A549 (cell line): ENCODE data around the gene METTL5.

Source experiments
- CHD2 ChIP-seq: fragments of 150-350 bp; IDR thresholded peaks from 2 replicates; pipeline ENCODE4 v1.6.1; 2014; ENCODE audit warnings: low read length; ENCODE audit not compliant: partially characterized antibody
- CTCF ChIP-seq: fragments of >200 bp; sonication (Bioruptor Twin); formaldehyde crosslinking; IDR thresholded peaks from 3 replicates; pipeline ENCODE4 v1.5.1; 2016
- REST ChIP-seq: fragments of 200-600 bp; sonication (generic); IDR thresholded peaks from 2 replicates; pipeline ENCODE4 v1.6.1; 2016; ENCODE audit warnings: antibody characterized with exemption, mild to moderate bottlenecking, moderate library complexity
- USF2 ChIP-seq: fragments of 450-650 bp; IDR thresholded peaks from 2 replicates; pipeline ENCODE4 v1.6.1; 2014; ENCODE audit warnings: antibody characterized with exemption
- ZFP36 ChIP-seq: fragments of 450-650 bp; IDR thresholded peaks from 2 replicates; pipeline ENCODE4 v1.6.1; 2014; ENCODE audit warnings: borderline replicate concordance; ENCODE audit not compliant: partially characterized antibody

DNA sequence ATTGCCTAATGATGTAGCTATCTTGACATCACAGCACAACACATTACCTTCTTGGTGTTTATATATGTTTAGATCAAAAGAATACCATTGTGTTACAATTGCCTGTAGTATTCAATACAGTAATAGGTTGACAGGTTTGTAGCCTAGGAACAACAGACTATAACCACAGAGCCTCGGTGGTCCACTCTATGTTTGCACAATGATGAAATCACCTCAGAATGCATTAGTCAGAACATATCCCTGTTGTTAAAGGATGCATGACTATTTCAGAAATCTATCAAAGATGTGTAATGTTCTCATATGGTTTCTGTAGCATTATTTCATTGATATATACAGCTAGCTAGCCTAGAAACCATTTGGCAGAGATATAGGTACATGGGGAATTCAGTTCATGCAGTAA, 8.9 kb downstream of the METTL5 start:
- TF ChIP-seq CTCF (no peak), REST (no peak), ZFP36 (no peak), CHD2 (no peak), USF2 (no peak)
